Natural killer cell (primary cell): Measurements from ENCODE around the gene NEIL3. TPM values are rescaled to one million over a fixed set of nuclear protein-coding genes. Genes with fewer than 3 reads are reported as not detected.
"Not testable (repeated sequence)": the region's sequence is repeated elsewhere in the genome, so short reads cannot be mapped to it uniquely, and the experiment has no call there.

Experiments used
- ATAC-seq, 3 donors: fragments of 150-1000 bp in 2 of 3; fragments of 200-7000 bp in 1 of 3; cut with Tn5 transposase; 1 replicate in 1 of 3; 2 replicates in 2 of 3; pipeline ENCODE4 v1.10.0; 2021; ENCODE audit warnings: mild to moderate bottlenecking in 2 of 3, moderate library complexity in 2 of 3
- DNase-seq, 2 donors: peaks; one replicate each; pipeline versions ENCODE4 v3.0.0 to v3.0.0-alpha.2; 2013 to 2021; ENCODE audit warnings: mixed read lengths in 1 of 2
- H3K27ac ChIP-seq: one replicate; pipeline ENCODE4 v1.5.1; 2013; ENCODE audit warnings: mild to moderate bottlenecking, low read length
- H3K27me3 ChIP-seq: one replicate; pipeline ENCODE4 v1.6.1; 2013; ENCODE audit warnings: low read length; ENCODE audit not compliant: control insufficient read depth, insufficient read depth
- H3K36me3 ChIP-seq: one replicate; pipeline ENCODE4 v1.6.1; 2013; ENCODE audit warnings: low read length; ENCODE audit not compliant: control insufficient read depth, insufficient read depth
- H3K4me1 ChIP-seq: one replicate; pipeline ENCODE4 v1.6.1; 2013; ENCODE audit warnings: low read length; ENCODE audit not compliant: control insufficient read depth, insufficient read depth
- H3K4me3 ChIP-seq: one replicate; pipeline ENCODE4 v1.5.1; 2013; ENCODE audit warnings: low read length
- H3K9me3 ChIP-seq: one replicate; pipeline ENCODE4 v1.6.1; 2013; ENCODE audit warnings: low read length; ENCODE audit not compliant: control insufficient read depth, insufficient read depth
- H3K27ac Mint-ChIP-seq, 2 donors: one replicate each; pipeline ENCODE4 v1.8.0; 2022; ENCODE audit warnings: mild to moderate bottlenecking in 2 of 2, mixed read lengths in 2 of 2, moderate library complexity in 1 of 2
- H3K27me3 Mint-ChIP-seq, 2 donors: one replicate each; pipeline ENCODE4 v1.8.0; 2022; ENCODE audit warnings: low read depth in 2 of 2, mixed read lengths in 2 of 2
- H3K36me3 Mint-ChIP-seq: one replicate; pipeline ENCODE4 v1.8.0; 2022; ENCODE audit warnings: mixed read lengths
- H3K4me1 Mint-ChIP-seq, 2 donors: one replicate each; pipeline ENCODE4 v1.8.0; 2022; ENCODE audit warnings: mixed read lengths in 2 of 2
- H3K4me3 Mint-ChIP-seq: one replicate; pipeline ENCODE4 v1.8.0; 2022; ENCODE audit warnings: mild to moderate bottlenecking, moderate library complexity, mixed read lengths
- H3K9me3 Mint-ChIP-seq, 2 donors: one replicate each; pipeline ENCODE4 v1.8.0; 2022; ENCODE audit warnings: mixed read lengths in 2 of 2
- CTCF ChIP-seq: fragments of 200-600 bp; IDR thresholded peaks from one replicate; pipeline ENCODE4 v1.8.0; 2022; ENCODE audit warnings: antibody characterized with exemption
- WGBS: methylation state at CpG from one replicate; pipeline ENCODE4 v1.1.7; 2013; ENCODE audit warnings: missing lambda C conversion rate; ENCODE audit not compliant: insufficient coverage; 5-methylcytosine and 5-hydroxymethylcytosine counted together
- intact Hi-C: fragments of 100-400 bp; cut with micrococcal nuclease; formaldehyde crosslinking; loops from one replicate; pipeline ENCODE4 v1.14.2; 2022
- total RNA-seq, 4 donors: library from RNA; stranded (reverse); fragments of 120-200 nt in 1 of 4; gene quantifications; one replicate each; pipeline versions ENCODE4 v1.2.3 to v1.2.4, GENCODE V29; 2013 to 2022

The NEIL3 gene
- total RNA-seq, 3 donors from 2014 or later (not counting 1 experiment from before 2014, with no cell fraction given), result 0.45 to 1.9 (median 1.2) TPM

- H3K27me3 Mint-ChIP-seq, result peaks cover 0 to 10% of the 10 kb centered on the region in 2 donors
- H3K4me1 ChIP-seq, result no peaks in the 10 kb centered on the region
- no peak overlapping the region for H3K4me3 ChIP-seq
- WGBS, result 90% methylated on average over 4 of the region's 4 CpGs
- ATAC-seq, result no peak
- H3K27ac ChIP-seq, result no peak overlapping the region
- peaks cover 0 to 6% of the 10 kb centered on the region in 2 donors for H3K9me3 Mint-ChIP-seq
- H3K9me3 ChIP-seq, result peaks cover 4% of the 10 kb centered on the region
- no peak for DNase-seq
- TF ChIP-seq CTCF, result no peak
- H3K27ac Mint-ChIP-seq, result no peak overlapping the region
- no peaks in the 10 kb centered on the region for H3K36me3 Mint-ChIP-seq
- no peak overlapping the region for H3K4me3 Mint-ChIP-seq
- H3K4me1 Mint-ChIP-seq, result no peaks in the 10 kb centered on the region
- no peaks in the 10 kb centered on the region for H3K36me3 ChIP-seq
- no peaks in the 10 kb centered on the region for H3K27me3 ChIP-seq
- intact Hi-C loops, result no loop called here
Observed at GRCh38 chr4:177302371-177303100, 7.1 kb upstream of the NEIL3 start.

GRCh38 chr4:177304094-177304493 lies 5.6 kb upstream of the NEIL3 start:
- no peaks in the 10 kb centered on the region for H3K27me3 ChIP-seq
- Mint-ChIP-seq H3K9me3 (no peaks in the 10 kb centered on the region), H3K4me3 (no peak overlapping the region), H3K27me3 (peaks cover 0 to 10% of the 10 kb centered on the region in 2 donors), H3K27ac (no peak overlapping the region), H3K36me3 (no peaks in the 10 kb centered on the region), H3K4me1 (peaks cover 0 to under 1% of the 10 kb centered on the region in 2 donors)
- no peak overlapping the region for H3K4me3 ChIP-seq
- no peak for TF ChIP-seq CTCF
- intact Hi-C loops, result no loop called here
- H3K27ac ChIP-seq, result no peak overlapping the region
- WGBS, result 100% methylated on average over 2 of the region's 4 CpGs
- DNase-seq (no peak), ATAC-seq (no peak)
- H3K36me3 ChIP-seq, result no peaks in the 10 kb centered on the region
- no peaks in the 10 kb centered on the region for H3K9me3 ChIP-seq
- H3K4me1 ChIP-seq, result no peaks in the 10 kb centered on the region

GRCh38 chr4:177304864-177305263 lies 4.8 kb upstream of the NEIL3 start:
- H3K27me3 ChIP-seq, H3K27me3 Mint-ChIP-seq, H3K27ac ChIP-seq, H3K4me1 Mint-ChIP-seq, intact Hi-C loops, H3K36me3 ChIP-seq, H3K4me3 Mint-ChIP-seq, H3K4me1 ChIP-seq, H3K27ac Mint-ChIP-seq, ATAC-seq, H3K36me3 Mint-ChIP-seq, H3K4me3 ChIP-seq, DNase-seq, H3K9me3 Mint-ChIP-seq, H3K9me3 ChIP-seq: not testable (repeated sequence)
- 92% methylated on average over 3 of the region's 3 CpGs for WGBS

- intact Hi-C loops, result no loop called here
- Histone ChIP-seq H3K27me3 (no peaks in the 10 kb centered on the region), H3K4me3 (no peak overlapping the region), H3K36me3 (no peaks in the 10 kb centered on the region), H3K27ac (no peak overlapping the region), H3K9me3 (no peaks in the 10 kb centered on the region), H3K4me1 (peaks cover 3% of the 10 kb centered on the region)
- no peak for TF ChIP-seq CTCF
- ATAC-seq (no peak), DNase-seq (no peak)
- 81% methylated on average over 3 of the region's 3 CpGs for WGBS
- no peak overlapping the region for H3K4me3 Mint-ChIP-seq
- H3K9me3 Mint-ChIP-seq, result no peaks in the 10 kb centered on the region
- H3K27ac Mint-ChIP-seq, result no peak overlapping the region
- H3K27me3 Mint-ChIP-seq, result peaks cover 0 to 3% of the 10 kb centered on the region in 2 donors
- H3K4me1 Mint-ChIP-seq, result peaks cover 9 to 15% of the 10 kb centered on the region in 2 donors
- H3K36me3 Mint-ChIP-seq, result no peaks in the 10 kb centered on the region
Observed at GRCh38 chr4:177308125-177308524, 1.5 kb upstream of the NEIL3 start.
